ENCODE results near the gene UNC5C.

DNA sequence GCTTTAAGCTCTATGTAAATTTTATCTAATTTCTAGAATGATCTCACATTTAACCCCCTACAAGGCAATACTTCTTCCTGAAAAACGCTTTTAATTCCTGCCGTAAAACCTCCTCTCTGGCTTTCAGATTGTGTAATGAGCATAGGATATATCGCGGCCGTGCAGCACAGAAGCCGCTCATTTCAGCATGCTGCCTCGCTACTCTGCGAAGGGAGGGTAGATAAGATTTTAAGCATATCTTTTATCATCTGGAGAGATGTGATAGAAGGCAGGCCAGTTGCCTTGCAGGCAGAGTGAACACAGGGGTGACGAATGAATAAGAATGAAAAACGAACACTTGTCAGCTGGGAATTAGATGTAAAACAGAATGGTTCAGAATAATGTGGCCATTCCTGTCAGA is 265.5 kb downstream of the UNC5C start:
- TF ChIP-seq EZH2 (IDR thresholded peaks at IDR 0.05) (no peak), EZH2phosphoT487 (IDR thresholded peaks at IDR 0.05) (no peak)
- TF ChIP-seq, protein P1, sequence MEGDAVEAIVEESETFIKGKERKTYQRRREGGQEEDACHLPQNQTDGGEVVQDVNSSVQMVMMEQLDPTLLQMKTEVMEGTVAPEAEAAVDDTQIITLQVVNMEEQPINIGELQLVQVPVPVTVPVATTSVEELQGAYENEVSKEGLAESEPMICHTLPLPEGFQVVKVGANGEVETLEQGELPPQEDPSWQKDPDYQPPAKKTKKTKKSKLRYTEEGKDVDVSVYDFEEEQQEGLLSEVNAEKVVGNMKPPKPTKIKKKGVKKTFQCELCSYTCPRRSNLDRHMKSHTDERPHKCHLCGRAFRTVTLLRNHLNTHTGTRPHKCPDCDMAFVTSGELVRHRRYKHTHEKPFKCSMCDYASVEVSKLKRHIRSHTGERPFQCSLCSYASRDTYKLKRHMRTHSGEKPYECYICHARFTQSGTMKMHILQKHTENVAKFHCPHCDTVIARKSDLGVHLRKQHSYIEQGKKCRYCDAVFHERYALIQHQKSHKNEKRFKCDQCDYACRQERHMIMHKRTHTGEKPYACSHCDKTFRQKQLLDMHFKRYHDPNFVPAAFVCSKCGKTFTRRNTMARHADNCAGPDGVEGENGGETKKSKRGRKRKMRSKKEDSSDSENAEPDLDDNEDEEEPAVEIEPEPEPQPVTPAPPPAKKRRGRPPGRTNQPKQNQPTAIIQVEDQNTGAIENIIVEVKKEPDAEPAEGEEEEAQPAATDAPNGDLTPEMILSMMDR (IDR thresholded peaks at IDR 0.05), result no peak

Data from neural progenitor cell (in vitro differentiated cells).